GM23338 (cell line): ENCODE results near the gene ULK4. TPM values are rescaled to one million over a fixed set of nuclear protein-coding genes. Genes with fewer than 3 reads are reported as not detected.

ENCODE experiments used
- ATAC-seq: fragments of 200-7000 bp; cut with Tn5 transposase; 3 replicates; pipeline ENCODE4 v1.9.1; 2020
- DNase-seq: peaks from one replicate; pipeline ENCODE4 v3.0.0-alpha.2; 2015; ENCODE audit warnings: low spot score
- H2AFZ ChIP-seq: fragments of 200-600 bp; sonication (generic); 2 replicates; pipeline ENCODE4 v1.8.0; 2016; ENCODE audit warnings: antibody characterized with exemption, mild to moderate bottlenecking, moderate library complexity
- H3F3A ChIP-seq: fragments of 200-600 bp; sonication (generic); replicated peaks from 2 replicates; pipeline ENCODE4 v1.8.0; 2017; ENCODE audit warnings: antibody characterized with exemption, mixed run types, low read depth
- H3K27ac ChIP-seq: fragments of 200-600 bp; sonication (generic); 2 replicates; pipeline ENCODE4 v1.6.1; 2016; ENCODE audit warnings: low read depth
- H3K27me3 ChIP-seq: fragments of 200-600 bp; sonication (generic); 2 replicates; pipeline ENCODE4 v1.8.0; 2016; ENCODE audit warnings: mild to moderate bottlenecking, mixed run types, moderate library complexity; ENCODE audit not compliant: insufficient read depth
- H3K36me3 ChIP-seq: fragments of 200-600 bp; sonication (generic); 2 replicates; pipeline ENCODE4 v1.8.0; 2016; ENCODE audit warnings: mild to moderate bottlenecking; ENCODE audit not compliant: insufficient read depth
- H3K4me1 ChIP-seq: fragments of 200-600 bp; sonication (generic); 2 replicates; pipeline ENCODE4 v1.8.0; 2016; ENCODE audit warnings: mild to moderate bottlenecking, moderate library complexity; ENCODE audit not compliant: insufficient read depth
- H3K4me2 ChIP-seq: fragments of 200-600 bp; sonication (generic); 2 replicates; pipeline ENCODE4 v1.7.1; 2017; ENCODE audit warnings: mixed run types
- H3K4me3 ChIP-seq: fragments of 200-600 bp; sonication (generic); 2 replicates; pipeline ENCODE4 v1.6.1; 2016; ENCODE audit warnings: mixed run types
- H3K79me2 ChIP-seq: fragments of 200-600 bp; sonication (generic); replicated peaks from 2 replicates; pipeline ENCODE4 v1.8.0; 2017; ENCODE audit warnings: mild to moderate bottlenecking; ENCODE audit not compliant: insufficient read depth
- H3K9me2 ChIP-seq: fragments of 200-600 bp; sonication (generic); 2 replicates; pipeline ENCODE4 v1.8.0; 2017; ENCODE audit not compliant: insufficient read depth
- H4K20me1 ChIP-seq: fragments of 200-600 bp; sonication (generic); replicated peaks from 2 replicates; pipeline ENCODE4 v1.8.0; 2017; ENCODE audit warnings: mild to moderate bottlenecking; ENCODE audit not compliant: insufficient read depth
- H3K27ac Mint-ChIP-seq: 2 replicates; pipeline ENCODE4 v1.8.0; 2020; ENCODE audit warnings: inconsistent platforms, mild to moderate bottlenecking, moderate library complexity, mixed read lengths
- H3K27me3 Mint-ChIP-seq: 3 replicates; pipeline ENCODE4 v1.8.0; 2022; ENCODE audit warnings: low read depth, mild to moderate bottlenecking, moderate library complexity, mixed read lengths, inconsistent platforms; ENCODE audit not compliant: insufficient read depth, poor library complexity
- H3K36me3 Mint-ChIP-seq: 3 replicates; pipeline ENCODE4 v1.8.0; 2021; ENCODE audit warnings: low read depth, mild to moderate bottlenecking, inconsistent platforms, moderate library complexity, mixed read lengths
- H3K4me1 Mint-ChIP-seq: 3 replicates; pipeline ENCODE4 v1.8.0; 2020; ENCODE audit warnings: mild to moderate bottlenecking, inconsistent platforms, mixed read lengths
- H3K4me3 Mint-ChIP-seq: 3 replicates; pipeline ENCODE4 v1.8.0; 2021; ENCODE audit warnings: moderate library complexity, mild to moderate bottlenecking, inconsistent platforms, mixed read lengths
- H3K9me3 Mint-ChIP-seq: 3 replicates; pipeline ENCODE4 v1.8.0; 2020; ENCODE audit warnings: moderate library complexity, mild to moderate bottlenecking, inconsistent platforms, mixed read lengths
- CREB1 ChIP-seq: fragments of 250-450 bp; sonication (Bioruptor Pico); IDR thresholded peaks from 2 replicates; pipeline ENCODE4 v1.5.0; 2020; ENCODE audit warnings: low read depth, mild to moderate bottlenecking, moderate library complexity
- ETS1 ChIP-seq: IDR thresholded peaks from 2 replicates; pipeline ENCODE4 v1.6.1; 2016; ENCODE audit warnings: antibody characterized with exemption
- EZH2 ChIP-seq: fragments of 200-600 bp; sonication (generic); IDR thresholded peaks from one replicate; pipeline ENCODE4 v1.8.0; 2017; ENCODE audit warnings: antibody characterized with exemption, mild to moderate bottlenecking, low read depth; ENCODE audit not compliant: unreplicated experiment
- EZH2phosphoT487 ChIP-seq: fragments of 200-600 bp; sonication (generic); IDR thresholded peaks from one replicate; pipeline ENCODE4 v1.8.1; 2018; ENCODE audit warnings: antibody characterized with exemption; ENCODE audit not compliant: unreplicated experiment
- JUNB ChIP-seq: IDR thresholded peaks from one replicate; pipeline ENCODE4 v1.6.1; 2016; ENCODE audit warnings: antibody characterized with exemption; ENCODE audit not compliant: unreplicated experiment
- NANOG ChIP-seq: IDR thresholded peaks from 2 replicates; pipeline ENCODE4 v1.6.1; 2016; ENCODE audit warnings: antibody characterized with exemption, borderline replicate concordance
- POLR2AphosphoS5 ChIP-seq: IDR thresholded peaks from 2 replicates; pipeline ENCODE4 v1.6.1; 2016; ENCODE audit warnings: antibody characterized with exemption, low read depth
- REST ChIP-seq: IDR thresholded peaks from one replicate; pipeline ENCODE4 v1.6.1; 2018; ENCODE audit warnings: antibody characterized with exemption; ENCODE audit not compliant: unreplicated experiment
- STAT1 ChIP-seq: IDR thresholded peaks from one replicate; pipeline ENCODE4 v1.6.1; 2016; ENCODE audit warnings: antibody characterized with exemption; ENCODE audit not compliant: unreplicated experiment
- ZNF114 ChIP-seq: fragments of 250-450 bp; sonication (Bioruptor Pico); IDR thresholded peaks from 2 replicates; pipeline ENCODE4 v1.5.0; 2020; ENCODE audit warnings: mild to moderate bottlenecking, moderate library complexity
- ZNF331 ChIP-seq: fragments of 250-450 bp; sonication (Bioruptor Pico); IDR thresholded peaks from 2 replicates; pipeline ENCODE4 v1.5.0; 2020; ENCODE audit warnings: low read depth, mild to moderate bottlenecking, moderate library complexity
- ZNF462 ChIP-seq: fragments of 250-450 bp; sonication (Bioruptor Pico); IDR thresholded peaks from 2 replicates; pipeline ENCODE4 v1.5.0; 2020; ENCODE audit warnings: mild to moderate bottlenecking, moderate library complexity
- polyA plus RNA-seq: library from polyadenylated mRNA; unstranded; fragments of >200 nt; fragmentation: Nextera tagmentation; extraction: Ambion mirVana; gene quantifications from 2 replicates; pipeline ENCODE4 v1.2.1, GENCODE V29; 2016
- total RNA-seq: library from RNA; depleted of rRNA; stranded (reverse); fragments of >200 nt; shearing (Covaris generic); gene quantifications from 2 replicates; pipeline ENCODE4 v1.2.3, GENCODE V29; 2014
- TF ChIP-seq, protein P1 (sequence below), 2 experiments: fragments of 200-600 bp in 1 of 2; sonication (generic) in 1 of 2; conservative IDR thresholded peaks; 2 replicates each; pipeline versions ENCODE4 v1.5.1 to v1.6.1; 2016 to 2017; ENCODE audit warnings: antibody characterized with exemption in 2 of 2, low read depth in 2 of 2, mild to moderate bottlenecking in 2 of 2, moderate library complexity in 1 of 2

ULK4 gene
- total and polyA plus RNA-seq, 2 experiments from 2014 or later = 20.8 to 41.4 TPM

GRCh38 chr3:42002790-42003189 is 40.9 kb upstream of the ULK4 start:
- Mint-ChIP-seq H3K27ac (no peak overlapping the region), H3K27me3 (peaks cover 4% of the 10 kb centered on the region), H3K4me3 (no peak overlapping the region), H3K4me1 (peaks cover 3% of the 10 kb centered on the region; the same call in 2 of the 3 replicates), H3K36me3 (peaks cover 8% of the 10 kb centered on the region; the same call in 2 of the 3 replicates), H3K9me3 (peaks cover 11% of the 10 kb centered on the region)
- ATAC-seq (no peak), DNase-seq (no peak)
- TF ChIP-seq EZH2phosphoT487 (no peak), EZH2 (no peak), REST (no peak), STAT1 (no peak), NANOG (no peak), ZNF331 (CRISPR knock-in tag) (no peak), JUNB (no peak), CREB1 (CRISPR knock-in tag) (no peak), ZNF114 (CRISPR knock-in tag) (no peak), ZNF462 (no peak), POLR2AphosphoS5 (no peak), ETS1 (no peak)
- TF ChIP-seq, protein P1, sequence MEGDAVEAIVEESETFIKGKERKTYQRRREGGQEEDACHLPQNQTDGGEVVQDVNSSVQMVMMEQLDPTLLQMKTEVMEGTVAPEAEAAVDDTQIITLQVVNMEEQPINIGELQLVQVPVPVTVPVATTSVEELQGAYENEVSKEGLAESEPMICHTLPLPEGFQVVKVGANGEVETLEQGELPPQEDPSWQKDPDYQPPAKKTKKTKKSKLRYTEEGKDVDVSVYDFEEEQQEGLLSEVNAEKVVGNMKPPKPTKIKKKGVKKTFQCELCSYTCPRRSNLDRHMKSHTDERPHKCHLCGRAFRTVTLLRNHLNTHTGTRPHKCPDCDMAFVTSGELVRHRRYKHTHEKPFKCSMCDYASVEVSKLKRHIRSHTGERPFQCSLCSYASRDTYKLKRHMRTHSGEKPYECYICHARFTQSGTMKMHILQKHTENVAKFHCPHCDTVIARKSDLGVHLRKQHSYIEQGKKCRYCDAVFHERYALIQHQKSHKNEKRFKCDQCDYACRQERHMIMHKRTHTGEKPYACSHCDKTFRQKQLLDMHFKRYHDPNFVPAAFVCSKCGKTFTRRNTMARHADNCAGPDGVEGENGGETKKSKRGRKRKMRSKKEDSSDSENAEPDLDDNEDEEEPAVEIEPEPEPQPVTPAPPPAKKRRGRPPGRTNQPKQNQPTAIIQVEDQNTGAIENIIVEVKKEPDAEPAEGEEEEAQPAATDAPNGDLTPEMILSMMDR (conservative IDR thresholded peaks at IDR 0.05; ENCODE audit: low read depth in 2 of 2) = no peak
- Histone ChIP-seq H3F3A (no peaks in the 10 kb centered on the region), H3K27ac (no peak overlapping the region), H4K20me1 (no peaks in the 10 kb centered on the region), H3K4me1 (0 out of 2 replicates have a peak, but pooled peaks cover under 1% of the 10 kb centered on the region), H3K79me2 (no peaks in the 10 kb centered on the region), H3K4me2 (no peak overlapping the region), H3K4me3 (no peak overlapping the region), H3K27me3 (no peaks in the 10 kb centered on the region), H2AFZ (no peak overlapping the region), H3K9me2 (no peaks in the 10 kb centered on the region), H3K36me3 (no peaks in the 10 kb centered on the region; the same call in 1 of the 2 replicates)
